Islet precursor cell (in vitro differentiated cells): Measurements from ENCODE around the gene HLA-DMB.
A peak's percentile ranks its signal among the peaks of the same experiment; 100 is the strongest.
"Not testable (repeated sequence)": the region's sequence is repeated elsewhere in the genome, so short reads cannot be mapped to it uniquely, and the experiment has no call there.

ENCODE experiments used
- DNase-seq: peaks from one replicate; pipeline ENCODE4 v3.0.0-alpha.2; 2018

Gene HLA-DMB

DNA sequence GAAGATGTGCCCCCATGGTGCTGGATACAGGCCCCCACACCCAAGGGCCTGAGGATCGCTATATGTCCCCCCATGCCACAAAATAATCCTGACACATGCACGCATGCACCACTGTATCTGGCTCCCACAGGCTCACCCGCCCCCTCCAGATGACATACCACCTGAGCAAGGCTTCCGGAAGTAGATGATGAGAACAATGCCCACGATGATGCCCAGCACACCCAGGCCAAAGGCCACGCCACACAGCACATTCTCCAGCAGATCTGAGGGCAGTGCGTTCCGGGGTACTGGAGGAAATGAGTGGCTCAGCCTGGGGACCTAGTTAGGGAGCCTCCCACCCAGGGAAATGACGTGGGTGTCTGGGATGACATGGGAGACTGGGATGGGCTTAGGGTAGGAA lies 8.3 kb upstream of the HLA-DMB start:
- peak; percentile 34 for DNase-seq

GRCh38 chr6:32947552-32948465 lies 7.0 kb upstream of the HLA-DMB start:
- peak; percentile 84 for DNase-seq

DNA sequence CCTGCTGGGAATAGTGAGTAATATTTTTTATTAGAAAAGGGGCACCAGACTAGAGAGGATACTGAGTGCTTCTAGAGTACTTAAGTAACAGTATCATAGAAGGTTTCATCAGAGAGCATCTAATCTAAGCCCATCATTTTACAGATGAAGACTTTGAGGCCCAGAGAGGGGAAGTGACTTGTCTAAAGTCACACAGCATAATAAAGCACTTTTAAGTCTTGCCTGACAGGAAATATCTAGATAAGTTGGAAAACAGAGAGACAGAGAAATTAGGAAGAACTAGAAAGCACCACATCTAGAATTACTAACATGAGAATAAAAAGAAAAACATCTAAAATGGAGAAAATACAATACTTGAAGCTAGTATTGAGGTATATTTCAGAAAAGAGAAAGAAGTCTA lies 6.1 kb upstream of the HLA-DMB start:
- DNase-seq, result no peak

DNA sequence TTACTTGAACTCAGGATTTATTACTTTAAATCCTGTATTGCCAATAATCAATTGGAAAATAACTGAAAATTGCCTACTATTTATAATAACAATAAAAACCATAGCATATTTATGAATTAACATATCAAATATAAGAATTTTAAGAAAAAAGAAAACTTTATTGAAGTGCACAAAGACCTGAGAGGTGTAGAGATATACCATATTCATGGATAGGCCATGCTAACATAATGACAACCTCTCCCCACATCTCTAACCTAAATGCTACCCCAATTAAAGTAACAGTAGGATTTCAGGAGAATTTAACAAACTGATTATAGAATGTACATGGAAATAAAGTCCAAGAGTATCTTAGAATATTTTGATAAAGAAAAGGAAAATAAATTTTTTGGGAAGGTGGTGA lies 5.1 kb upstream of the HLA-DMB start:
- DNase-seq, result no peak

GRCh38 chr6:32945108-32945760 lies 4.4 kb upstream of the HLA-DMB start:
- DNase-seq, result no peak

DNA sequence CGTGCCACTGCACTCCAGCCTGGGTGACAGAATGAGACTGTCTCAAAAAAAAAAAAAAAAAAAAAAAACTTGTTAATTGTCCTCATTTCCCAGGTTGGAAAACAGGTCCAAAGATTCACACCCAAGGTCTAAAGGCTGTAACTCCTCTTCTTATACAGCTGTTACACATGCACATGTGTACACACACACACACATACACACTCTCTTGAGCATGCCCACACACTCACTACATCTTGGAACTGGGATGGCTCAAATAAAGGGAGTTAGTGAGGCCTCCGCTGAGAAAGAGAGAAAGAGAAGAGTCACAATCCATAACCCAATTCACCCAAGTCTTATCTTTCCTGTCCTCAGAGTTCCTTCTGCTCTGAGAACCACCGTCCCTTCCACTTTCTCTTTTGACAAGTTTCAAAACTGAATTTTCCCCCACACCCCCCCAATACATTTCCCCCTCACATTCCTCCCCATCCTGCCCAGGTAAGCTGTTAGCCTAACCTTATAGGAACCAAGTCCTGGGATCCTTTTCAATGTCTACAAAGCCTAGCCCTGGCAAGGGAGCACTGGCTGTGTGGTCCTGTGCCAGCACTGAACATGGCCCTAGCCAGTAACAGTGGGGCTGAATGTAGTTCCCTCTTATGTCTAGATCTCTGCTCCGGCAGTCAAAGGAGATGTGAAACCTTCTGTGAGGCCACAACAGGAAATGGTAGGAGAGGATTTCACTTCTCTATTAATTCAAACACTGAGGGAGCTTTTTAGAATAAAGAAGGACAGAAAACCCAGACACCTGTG lies 3.2 kb upstream of the HLA-DMB start:
- DNase-seq, result no peak

- not testable (repeated sequence) for DNase-seq
Observed at GRCh38 chr6:32942555-32943123, 1.8 kb upstream of the HLA-DMB start.

GRCh38 chr6:32941214-32941768 lies 463 bp upstream of the HLA-DMB start:
- no peak for DNase-seq

DNA sequence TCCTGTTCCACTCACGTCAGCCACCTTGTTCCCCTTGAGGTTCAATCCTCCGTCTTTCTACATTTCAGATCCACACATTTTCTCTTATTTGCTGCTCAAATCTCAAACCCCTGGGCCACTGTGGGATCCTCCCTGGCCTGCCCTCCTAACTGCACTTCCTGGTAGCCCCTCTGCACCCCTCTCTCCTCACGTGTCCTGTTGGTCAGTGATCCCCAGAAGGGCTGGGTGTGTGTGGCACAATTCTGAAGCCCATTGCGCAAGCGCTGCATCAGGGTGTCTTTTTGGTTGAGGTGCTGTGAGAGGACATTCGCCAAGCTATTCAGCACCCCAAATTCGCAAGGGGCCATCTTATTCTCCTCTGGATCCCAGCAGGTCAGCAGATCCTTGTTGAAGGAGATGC lies 2.3 kb downstream of the HLA-DMB start:
- no peak for DNase-seq

DNA sequence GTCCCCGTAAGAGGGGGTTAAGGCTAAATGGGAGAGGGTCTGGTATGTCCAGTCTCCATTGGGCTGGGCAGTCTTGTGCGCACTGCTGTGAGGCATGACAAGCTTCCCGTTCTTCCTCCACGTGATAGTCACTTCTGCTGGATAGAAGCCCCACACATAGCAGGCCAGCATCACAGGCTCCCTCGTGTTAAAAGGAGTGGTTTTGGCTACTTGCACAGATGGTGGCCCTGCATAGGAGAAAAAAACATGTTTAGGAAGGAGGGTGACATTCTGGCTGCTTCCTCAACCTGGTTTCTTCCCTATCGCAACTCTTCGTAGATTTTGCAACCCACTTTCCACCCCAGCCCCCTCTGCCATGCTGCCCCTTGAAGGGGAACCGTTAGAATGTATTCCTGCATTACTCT lies 3.6 kb downstream of the HLA-DMB start:
- no peak for DNase-seq

DNA sequence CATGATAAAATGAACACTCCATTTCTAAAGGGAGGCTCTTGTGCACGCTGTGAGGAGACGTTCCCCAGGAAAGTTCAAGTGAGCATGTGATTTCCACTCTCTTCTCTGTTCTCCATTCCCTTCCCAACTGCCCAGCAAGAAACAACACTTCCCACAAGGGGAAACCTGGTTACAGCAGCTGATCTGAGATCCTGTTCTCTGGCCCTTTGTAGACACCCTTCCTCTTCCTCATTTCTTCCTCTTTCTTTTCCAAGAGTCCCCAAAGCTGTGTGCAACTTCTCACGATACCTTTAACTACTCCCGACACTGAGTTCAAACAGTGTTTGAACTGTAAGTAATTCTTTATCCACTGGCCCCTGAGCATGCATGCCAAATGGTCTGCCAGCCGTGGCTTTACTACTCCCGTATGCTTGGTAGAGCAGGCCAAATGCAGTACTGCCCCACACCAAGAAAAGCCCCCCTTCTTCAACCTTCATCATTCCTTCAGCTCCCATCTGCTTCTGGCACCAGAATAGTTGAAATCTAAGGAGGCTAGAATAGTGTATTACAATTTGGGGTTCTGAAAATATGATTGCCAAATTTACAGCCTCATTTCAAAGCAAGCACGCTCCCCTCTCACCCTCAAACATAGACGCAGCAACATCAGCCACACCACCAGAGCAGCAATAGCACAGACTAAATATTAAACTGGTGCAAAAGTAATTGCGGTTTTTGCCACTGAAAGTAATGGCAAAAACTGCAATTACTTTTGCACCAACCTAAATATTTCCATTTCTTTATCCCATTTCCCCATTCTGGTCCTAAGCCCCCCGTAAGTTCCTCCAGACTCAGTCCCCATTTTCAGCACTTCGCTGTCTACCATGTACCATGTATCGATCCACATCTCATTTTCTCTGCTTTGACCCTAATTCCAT lies 4.3 kb downstream of the HLA-DMB start:
- DNase-seq, result no peak

GRCh38 chr6:32935551-32936238 lies 5.1 kb downstream of the HLA-DMB start:
- no peak for DNase-seq

- peak; percentile 75 for DNase-seq
Observed at GRCh38 chr6:32933661-32934085, 7.2 kb downstream of the HLA-DMB start.

DNA sequence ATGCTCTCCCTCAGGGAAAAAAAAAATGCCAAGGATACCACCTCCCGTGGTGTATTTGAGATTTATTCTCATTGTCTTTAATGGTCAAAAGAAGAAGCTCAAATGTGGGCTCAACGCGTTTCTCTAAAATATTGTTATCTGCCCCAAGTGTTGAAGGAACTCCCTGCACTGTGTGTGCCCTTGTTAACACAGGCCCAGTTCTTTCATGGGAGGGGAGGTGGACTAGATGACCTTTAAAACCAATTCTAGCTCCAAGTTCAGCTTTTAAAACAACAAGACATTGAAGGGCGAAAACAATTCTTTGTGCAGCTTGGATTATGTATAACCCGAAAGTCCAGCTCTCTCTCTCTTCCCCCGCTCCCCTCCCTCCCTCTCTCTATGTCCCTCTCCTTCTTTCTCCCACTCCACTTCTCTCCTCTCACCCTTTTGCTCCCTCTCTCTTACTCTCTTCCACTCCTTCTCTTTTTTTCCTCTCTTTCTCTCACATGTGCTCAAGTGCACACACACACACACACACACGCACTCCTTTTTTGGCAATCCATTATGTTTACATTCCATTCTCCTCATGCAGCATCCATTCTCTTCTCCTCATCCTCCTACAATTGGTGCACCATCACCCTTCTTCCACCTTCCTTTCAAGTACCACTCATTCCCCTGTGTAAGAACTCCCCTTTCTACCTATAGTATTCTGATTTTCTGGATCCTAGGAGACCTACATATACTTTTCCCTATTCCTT lies 8.5 kb downstream of the HLA-DMB start:
- DNase-seq, result no peak

- peak; percentile 29 for DNase-seq
Observed at GRCh38 chr6:32931211-32931610, 9.6 kb downstream of the HLA-DMB start.

DNA sequence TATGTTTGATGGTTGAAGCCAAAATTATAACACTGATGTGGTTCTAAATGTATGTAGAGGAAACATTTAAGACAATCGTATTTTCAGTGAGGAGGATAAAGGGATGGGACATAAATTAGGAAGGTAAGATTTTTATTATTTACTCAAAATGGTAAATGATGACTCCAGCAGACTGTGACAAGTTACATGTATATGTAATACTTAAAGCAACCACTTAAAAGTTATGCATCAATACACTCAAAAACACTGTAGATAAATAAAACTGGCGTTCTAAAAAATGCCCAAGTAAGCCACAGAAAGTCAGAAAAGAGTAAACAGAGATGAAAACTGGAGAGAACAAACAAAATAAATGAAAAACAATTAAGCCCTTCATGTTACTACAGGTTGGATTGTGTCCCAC lies 18.7 kb downstream of the HLA-DMB start:
- no peak for DNase-seq

DNA sequence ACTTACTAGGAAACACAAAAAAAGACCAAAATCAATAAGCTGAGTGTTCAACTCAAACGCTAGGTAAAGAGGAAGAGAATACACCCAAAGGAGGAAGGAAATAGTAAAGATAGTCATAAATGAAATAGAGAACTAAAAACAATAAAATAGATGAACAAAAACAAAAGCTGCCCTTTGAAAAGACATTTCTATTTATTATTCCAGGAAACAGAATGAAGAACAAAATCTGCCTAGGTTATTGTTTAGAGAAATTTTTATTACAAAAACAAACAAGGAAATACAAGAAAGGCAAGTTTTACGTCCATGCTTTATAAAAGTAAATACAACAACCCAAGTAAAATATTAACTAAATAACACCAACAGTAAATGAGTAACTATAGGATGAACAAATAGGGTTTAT lies 20.1 kb downstream of the HLA-DMB start:
- no peak for DNase-seq

GRCh38 chr6:32912951-32913350 lies 27.9 kb downstream of the HLA-DMB start:
- DNase-seq, result no peak

DNA sequence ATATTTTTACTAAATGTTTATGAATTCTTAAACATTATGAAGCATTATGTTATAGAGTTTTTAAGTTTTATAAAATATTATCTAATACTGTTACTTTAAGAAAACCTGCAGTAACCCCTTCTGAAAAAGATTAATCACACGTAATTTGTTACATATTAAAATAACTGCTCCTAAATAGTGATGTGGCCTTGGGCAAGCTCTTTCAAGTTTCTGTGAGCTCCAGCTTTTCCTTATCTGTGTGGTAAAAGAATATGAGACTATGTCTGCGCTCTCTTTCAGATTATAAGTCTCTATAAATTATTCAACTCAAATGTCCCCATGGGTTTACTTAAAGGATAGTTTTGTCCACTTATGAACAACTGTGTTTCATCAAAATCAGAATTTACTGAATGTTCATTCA lies 31.9 kb downstream of the HLA-DMB start:
- no peak for DNase-seq

DNA sequence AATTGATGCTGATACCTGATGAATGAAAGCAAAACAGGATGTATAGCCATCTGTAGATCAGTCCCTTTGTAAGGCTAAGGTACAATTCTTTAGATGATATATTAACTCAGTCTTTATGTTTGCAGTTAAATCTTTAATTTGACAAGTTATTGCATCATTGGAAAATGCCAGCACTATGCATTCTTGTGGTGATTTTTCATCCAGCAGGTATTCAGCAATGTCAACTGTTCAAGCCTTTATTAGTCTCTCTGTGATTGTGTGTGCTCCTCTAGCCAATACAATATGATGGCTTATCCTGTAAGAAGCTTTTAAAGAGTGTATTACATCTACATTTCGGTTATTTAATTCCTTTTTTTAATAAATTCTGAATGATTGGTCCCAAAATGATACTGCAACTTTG lies 34.3 kb downstream of the HLA-DMB start:
- no peak for DNase-seq
